MCF 10A (cell line): ENCODE data around the gene EXD3. TPM values are rescaled to one million over a fixed set of nuclear protein-coding genes. Genes with fewer than 3 reads are reported as not detected.

Experiments used
- BruUV-seq: library from RNA; stranded (reverse); fragments of 400-500 nt; replicated peaks from 2 replicates; lab custom pipeline; 2021; lab: Mats Ljungman, UMichigan
- CTCF ChIA-PET: fragments of 300-600 bp; sonication (Branson Sonifier 250); formaldehyde crosslinking; extraction: SDS; loops from one replicate; lab custom pipeline; 2021; ENCODE audit warnings: antibody characterized with exemption, inconsistent platforms; lab: Yijun Ruan, JAX
- POLR2A ChIA-PET: fragments of 300-600, 350-650 bp; sonication (Branson Sonifier 250); formaldehyde crosslinking; extraction: SDS; loops from one replicate; lab custom pipeline; 2020; ENCODE audit warnings: antibody characterized with exemption, inconsistent platforms; lab: Yijun Ruan, JAX
- DNase-seq: peaks from one replicate; pipeline ENCODE4 v3.0.0-alpha.2; 2018; ENCODE audit not compliant: unreplicated experiment
- H3K27ac Mint-ChIP-seq: one replicate; pipeline ENCODE4 v1.8.0; 2022; ENCODE audit warnings: mild to moderate bottlenecking, low read depth, mixed read lengths; ENCODE audit not compliant: unreplicated experiment
- H3K27me3 Mint-ChIP-seq: one replicate; pipeline ENCODE4 v1.8.0; 2022; ENCODE audit warnings: mixed read lengths; ENCODE audit not compliant: insufficient read depth, unreplicated experiment
- H3K36me3 Mint-ChIP-seq: one replicate; pipeline ENCODE4 v1.8.0; 2022; ENCODE audit warnings: mild to moderate bottlenecking, moderate library complexity, mixed read lengths; ENCODE audit not compliant: insufficient read depth, unreplicated experiment
- H3K4me1 Mint-ChIP-seq: one replicate; pipeline ENCODE4 v1.8.0; 2022; ENCODE audit warnings: mixed read lengths; ENCODE audit not compliant: insufficient read depth, unreplicated experiment
- H3K4me3 Mint-ChIP-seq: one replicate; pipeline ENCODE4 v1.8.0; 2022; ENCODE audit warnings: mild to moderate bottlenecking, moderate library complexity, mixed read lengths; ENCODE audit not compliant: unreplicated experiment
- H3K9me3 Mint-ChIP-seq: one replicate; pipeline ENCODE4 v1.8.0; 2022; ENCODE audit warnings: mixed read lengths; ENCODE audit not compliant: unreplicated experiment
- CTCF ChIP-seq: fragments of 200-600 bp; IDR thresholded peaks from one replicate; pipeline ENCODE4 v1.8.0; 2022; ENCODE audit warnings: antibody characterized with exemption, mild to moderate bottlenecking; ENCODE audit not compliant: unreplicated experiment
- intact Hi-C: fragments of 100-400 bp; cut with micrococcal nuclease; formaldehyde crosslinking; loops from 2 replicates; pipeline ENCODE4 v1.14.1; 2022
- total RNA-seq: library from RNA; stranded (reverse); gene quantifications from 2 replicates; pipeline ENCODE4 v1.2.3, GENCODE V29; 2022

Gene EXD3
- total RNA-seq, 1 experiment from 2014 or later, result 17.1 TPM

- ChIA-PET POLR2A (no interaction called here), CTCF (no interaction called here)
- H3K27ac Mint-ChIP-seq, result no peak overlapping the region
- TF ChIP-seq CTCF, result no peak
- BruUV-seq, result no TSS peak
- H3K36me3 Mint-ChIP-seq, result peaks cover 18% of the 10 kb centered on the region
- DNase-seq, result no peak
- no peaks in the 10 kb centered on the region for H3K27me3 Mint-ChIP-seq
- intact Hi-C loops, result no loop called here
- H3K9me3 Mint-ChIP-seq, result no peaks in the 10 kb centered on the region
- H3K4me1 Mint-ChIP-seq, result no peaks in the 10 kb centered on the region
- no peak overlapping the region for H3K4me3 Mint-ChIP-seq
These were observed 19.7 kb downstream of the EXD3 start for GRCh38 chr9:137403269-137403668.

GRCh38 chr9:137402746-137403145 lies 20.2 kb downstream of the EXD3 start:
- H3K9me3 Mint-ChIP-seq, result no peaks in the 10 kb centered on the region
- H3K27me3 Mint-ChIP-seq, result no peaks in the 10 kb centered on the region
- no peak for TF ChIP-seq CTCF
- intact Hi-C loops, result no loop called here
- no peak overlapping the region for H3K27ac Mint-ChIP-seq
- BruUV-seq, result no TSS peak
- H3K36me3 Mint-ChIP-seq, result peaks cover 18% of the 10 kb centered on the region
- no peak overlapping the region for H3K4me3 Mint-ChIP-seq
- DNase-seq, result no peak
- ChIA-PET CTCF (no interaction called here), POLR2A (no interaction called here)
- peaks cover 4% of the 10 kb centered on the region for H3K4me1 Mint-ChIP-seq

- BruUV-seq, result no TSS peak
- CTCF ChIA-PET, result no interaction called here
- H3K9me3 Mint-ChIP-seq, result no peaks in the 10 kb centered on the region
- no peak overlapping the region for H3K27ac Mint-ChIP-seq
- no peaks in the 10 kb centered on the region for H3K27me3 Mint-ChIP-seq
- no peak for DNase-seq
- H3K36me3 Mint-ChIP-seq, result peaks cover 20% of the 10 kb centered on the region
- peaks cover 5% of the 10 kb centered on the region for H3K4me1 Mint-ChIP-seq
- no peak overlapping the region for H3K4me3 Mint-ChIP-seq
- intact Hi-C loops, result no loop called here
- TF ChIP-seq CTCF, result no peak
- POLR2A ChIA-PET, result no interaction called here
These were observed 24.1 kb downstream of the EXD3 start for GRCh38 chr9:137398561-137399468.

GRCh38 chr9:137397675-137398423 lies 25.1 kb downstream of the EXD3 start:
- intact Hi-C loops, result no loop called here
- H3K27me3 Mint-ChIP-seq, result no peaks in the 10 kb centered on the region
- no peak overlapping the region for H3K4me3 Mint-ChIP-seq
- H3K9me3 Mint-ChIP-seq, result no peaks in the 10 kb centered on the region
- no peak for DNase-seq
- POLR2A ChIA-PET, result no interaction called here
- no peak overlapping the region for H3K27ac Mint-ChIP-seq
- no TSS peak for BruUV-seq
- peaks cover 27% of the 10 kb centered on the region for H3K36me3 Mint-ChIP-seq
- H3K4me1 Mint-ChIP-seq, result peaks cover 5% of the 10 kb centered on the region
- TF ChIP-seq CTCF, result no peak
- CTCF ChIA-PET, result no interaction called here
